Brain microvascular endothelial cell (primary cell): ENCODE data around the gene SEMA3A.

ENCODE experiments used
- DNase-seq: peaks from one replicate; pipeline ENCODE4 v3.0.0-alpha.2; 2020
- H3K27ac ChIP-seq: fragments of 250-450 bp; sonication (Bioruptor Pico); 2 replicates; pipeline ENCODE4 v1.5.1; 2020; ENCODE audit warnings: mild to moderate bottlenecking, moderate library complexity
- H3K27me3 ChIP-seq: fragments of 250-450 bp; sonication (Bioruptor Pico); replicated peaks from 2 replicates; pipeline ENCODE4 v1.5.1; 2020; ENCODE audit warnings: mild to moderate bottlenecking
- H3K36me3 ChIP-seq: fragments of 250-450 bp; sonication (Bioruptor Pico); replicated peaks from 2 replicates; pipeline ENCODE4 v1.5.1; 2020; ENCODE audit warnings: mild to moderate bottlenecking
- H3K4me3 ChIP-seq: 2 replicates; pipeline ENCODE4 v1.5.1; 2011; ENCODE audit warnings: low read depth, mild to moderate bottlenecking, control low read depth, low read length, moderate library complexity
- in situ Hi-C: cut with HindIII; loops from 2 replicates; pipeline ENCODE4 v1.10.0; 2017; ENCODE audit warnings: low sequenced_read_pairs, low pct_ligation_motif_present
- TF ChIP-seq, protein P1 (sequence below): IDR thresholded peaks from 2 replicates; pipeline ENCODE4 v1.5.1; 2011; ENCODE audit warnings: low read depth, mild to moderate bottlenecking, moderate library complexity, low read length, control low read depth, inconsistent platforms; ENCODE audit errors: missing control alignments

Gene SEMA3A

DNA sequence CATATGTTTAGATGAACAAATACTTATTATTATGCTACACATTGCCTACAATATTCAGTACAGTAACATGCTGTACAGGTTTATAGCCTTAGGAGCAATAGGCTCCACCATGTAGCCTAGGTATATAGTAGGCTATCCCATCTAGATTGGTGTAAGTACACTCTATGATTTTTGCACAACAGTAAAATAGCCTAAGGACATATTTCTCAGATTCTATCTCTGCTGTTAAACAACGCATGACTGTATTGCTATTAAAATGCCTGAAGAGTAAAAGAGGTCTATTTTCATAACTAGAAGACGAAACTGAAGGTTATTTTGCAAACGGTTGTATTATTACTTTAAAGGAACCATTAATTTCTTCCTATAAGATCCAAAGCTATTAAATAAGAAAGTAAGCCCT is 88.3 kb downstream of the SEMA3A start:
- Histone ChIP-seq H3K36me3 (no peaks in the 10 kb centered on the region), H3K4me3 (no peak overlapping the region), H3K27me3 (no peaks in the 10 kb centered on the region), H3K27ac (no peak overlapping the region)
- in situ Hi-C loops = no loop called here
- DNase-seq = no peak
- TF ChIP-seq, protein P1, sequence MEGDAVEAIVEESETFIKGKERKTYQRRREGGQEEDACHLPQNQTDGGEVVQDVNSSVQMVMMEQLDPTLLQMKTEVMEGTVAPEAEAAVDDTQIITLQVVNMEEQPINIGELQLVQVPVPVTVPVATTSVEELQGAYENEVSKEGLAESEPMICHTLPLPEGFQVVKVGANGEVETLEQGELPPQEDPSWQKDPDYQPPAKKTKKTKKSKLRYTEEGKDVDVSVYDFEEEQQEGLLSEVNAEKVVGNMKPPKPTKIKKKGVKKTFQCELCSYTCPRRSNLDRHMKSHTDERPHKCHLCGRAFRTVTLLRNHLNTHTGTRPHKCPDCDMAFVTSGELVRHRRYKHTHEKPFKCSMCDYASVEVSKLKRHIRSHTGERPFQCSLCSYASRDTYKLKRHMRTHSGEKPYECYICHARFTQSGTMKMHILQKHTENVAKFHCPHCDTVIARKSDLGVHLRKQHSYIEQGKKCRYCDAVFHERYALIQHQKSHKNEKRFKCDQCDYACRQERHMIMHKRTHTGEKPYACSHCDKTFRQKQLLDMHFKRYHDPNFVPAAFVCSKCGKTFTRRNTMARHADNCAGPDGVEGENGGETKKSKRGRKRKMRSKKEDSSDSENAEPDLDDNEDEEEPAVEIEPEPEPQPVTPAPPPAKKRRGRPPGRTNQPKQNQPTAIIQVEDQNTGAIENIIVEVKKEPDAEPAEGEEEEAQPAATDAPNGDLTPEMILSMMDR = no peak

- no peak overlapping the region for H3K4me3 ChIP-seq
- no peak overlapping the region for H3K27ac ChIP-seq
- in situ Hi-C loops = no loop called here
- TF ChIP-seq, protein P1 = no peak
- H3K36me3 ChIP-seq = no peaks in the 10 kb centered on the region
- H3K27me3 ChIP-seq = no peaks in the 10 kb centered on the region
- DNase-seq = no peak
Observed at GRCh38 chr7:84105586-84105985, 89.0 kb downstream of the SEMA3A start.

DNA sequence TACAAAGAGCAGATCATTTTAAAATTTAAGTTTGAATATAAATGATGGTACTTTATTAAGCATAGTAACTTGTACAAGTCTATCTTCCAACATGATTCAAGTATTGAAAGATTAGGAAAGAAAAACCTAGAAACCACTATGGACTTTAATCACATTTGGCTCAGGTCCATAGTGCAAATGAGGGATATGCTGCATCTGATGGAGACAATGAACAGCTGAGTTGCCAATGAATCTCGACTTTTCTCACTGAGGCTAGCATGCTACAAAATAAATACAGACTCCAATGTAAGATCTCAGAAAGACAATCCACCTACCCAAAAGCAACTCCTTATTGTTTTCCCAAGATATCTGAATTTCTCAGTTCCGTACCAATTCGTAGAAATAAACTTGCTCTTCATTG is 89.8 kb downstream of the SEMA3A start:
- TF ChIP-seq, protein P1 = no peak
- in situ Hi-C loops = no loop called here

DNA sequence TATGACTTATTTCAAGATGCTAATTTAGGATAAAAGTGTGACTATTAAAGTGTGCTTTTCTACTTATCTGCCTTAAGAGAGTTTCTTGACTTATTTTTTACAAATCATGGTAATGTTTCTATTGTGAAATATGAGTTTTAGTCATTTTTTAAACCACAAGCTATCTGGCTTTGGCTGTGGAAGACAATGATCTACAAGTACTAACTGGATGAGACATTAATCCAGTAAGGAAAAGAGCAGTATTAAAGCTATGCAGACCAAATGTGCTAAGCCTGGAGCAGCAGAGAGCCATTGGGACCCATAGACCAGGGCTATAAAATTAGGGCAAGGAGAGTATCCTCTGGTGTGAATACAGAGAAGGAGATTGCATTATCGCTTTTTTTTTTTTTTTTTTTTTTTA is 92.4 kb downstream of the SEMA3A start:
- TF ChIP-seq, protein P1 = no peak
- DNase-seq = no peak
- in situ Hi-C loops = no loop called here
- Histone ChIP-seq H3K36me3 (no peaks in the 10 kb centered on the region), H3K4me3 (no peak overlapping the region), H3K27me3 (no peaks in the 10 kb centered on the region), H3K27ac (no peak overlapping the region)

More for the DNA sequence above, 89.8 kb downstream of the SEMA3A start:
- Histone ChIP-seq H3K27me3 (no peaks in the 10 kb centered on the region), H3K27ac (no peak overlapping the region), H3K4me3 (no peak overlapping the region), H3K36me3 (no peaks in the 10 kb centered on the region)
- no peak for DNase-seq

DNA sequence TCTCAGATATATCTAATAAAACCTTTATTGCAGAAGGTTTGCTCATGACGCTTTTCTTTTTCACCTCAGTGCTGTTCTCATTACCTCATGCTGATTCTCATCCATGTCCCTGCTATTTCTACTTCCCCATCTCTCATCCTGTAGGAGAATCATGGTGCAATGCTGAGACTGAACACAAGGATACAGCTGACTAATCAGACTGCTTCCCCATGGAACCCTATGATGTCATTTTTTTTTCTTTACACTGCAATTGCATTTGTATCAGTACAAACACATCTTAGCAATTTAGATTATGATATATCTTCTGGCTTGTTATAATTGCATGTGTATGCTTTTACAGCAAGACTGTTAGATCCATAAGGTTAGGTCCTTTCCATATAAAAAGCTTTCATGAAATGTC is 93.7 kb downstream of the SEMA3A start:
- Histone ChIP-seq H3K27me3 (no peaks in the 10 kb centered on the region), H3K27ac (no peak overlapping the region), H3K4me3 (no peak overlapping the region), H3K36me3 (no peaks in the 10 kb centered on the region)
- TF ChIP-seq, protein P1 = peak; percentile 42
- in situ Hi-C loops = no loop called here
- DNase-seq = peak; percentile 37

- H3K36me3 ChIP-seq = no peaks in the 10 kb centered on the region
- no peak for DNase-seq
- H3K4me3 ChIP-seq = no peak overlapping the region
- TF ChIP-seq, protein P1 = no peak
- in situ Hi-C loops = no loop called here
- H3K27me3 ChIP-seq = no peaks in the 10 kb centered on the region
- H3K27ac ChIP-seq = no peak overlapping the region
Observed at GRCh38 chr7:84095971-84096370, 98.6 kb downstream of the SEMA3A start.
